ENCODE results near the gene BSN.

Gene BSN

DNA sequence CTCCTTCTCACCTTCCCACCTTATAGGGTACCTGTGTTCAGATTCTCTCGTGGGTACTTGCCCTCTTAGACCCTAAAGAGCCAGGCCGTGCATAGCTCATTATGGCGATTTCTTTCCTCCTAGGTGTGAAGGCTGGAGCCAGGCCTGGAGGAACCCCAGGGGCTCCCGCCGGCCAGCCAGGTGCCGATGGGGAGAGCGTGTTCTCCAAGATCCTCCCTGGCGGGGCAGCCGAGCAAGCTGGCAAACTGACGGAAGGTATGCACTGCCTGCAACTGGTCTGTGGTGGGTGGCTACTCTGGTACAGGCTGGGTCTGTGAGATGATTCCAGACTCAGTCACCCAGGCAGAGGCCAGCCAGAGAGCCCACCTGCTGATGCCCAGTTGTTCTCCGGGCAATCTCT is 110.0 kb downstream of the BSN start:
- H3K36me3 ChIP-seq (ENCODE audit: control insufficient read depth in 2 of 2, insufficient read depth in 2 of 2, low read length in 2 of 2): no peaks in the 10 kb centered on the region
- H3K9ac ChIP-seq (ENCODE audit: low read length in 2 of 2): no peak overlapping the region
- H3K4me3 ChIP-seq (ENCODE audit: low read length in 2 of 2): no peak overlapping the region
- H3K4me1 ChIP-seq (ENCODE audit: control insufficient read depth, insufficient read depth, low read length): no peaks in the 10 kb centered on the region
- no peak overlapping the region for H3K27ac ChIP-seq (ENCODE audit: low read length)
- peaks cover 13 to 20% of the 10 kb centered on the region in 2 donors for H3K27me3 ChIP-seq (ENCODE audit: control insufficient read depth in 1 of 2, insufficient read depth in 2 of 2, low read length in 2 of 2)
- no peaks in the 10 kb centered on the region for H3K9me3 ChIP-seq (ENCODE audit: control insufficient read depth in 2 of 2, low read length in 2 of 2)

DNA sequence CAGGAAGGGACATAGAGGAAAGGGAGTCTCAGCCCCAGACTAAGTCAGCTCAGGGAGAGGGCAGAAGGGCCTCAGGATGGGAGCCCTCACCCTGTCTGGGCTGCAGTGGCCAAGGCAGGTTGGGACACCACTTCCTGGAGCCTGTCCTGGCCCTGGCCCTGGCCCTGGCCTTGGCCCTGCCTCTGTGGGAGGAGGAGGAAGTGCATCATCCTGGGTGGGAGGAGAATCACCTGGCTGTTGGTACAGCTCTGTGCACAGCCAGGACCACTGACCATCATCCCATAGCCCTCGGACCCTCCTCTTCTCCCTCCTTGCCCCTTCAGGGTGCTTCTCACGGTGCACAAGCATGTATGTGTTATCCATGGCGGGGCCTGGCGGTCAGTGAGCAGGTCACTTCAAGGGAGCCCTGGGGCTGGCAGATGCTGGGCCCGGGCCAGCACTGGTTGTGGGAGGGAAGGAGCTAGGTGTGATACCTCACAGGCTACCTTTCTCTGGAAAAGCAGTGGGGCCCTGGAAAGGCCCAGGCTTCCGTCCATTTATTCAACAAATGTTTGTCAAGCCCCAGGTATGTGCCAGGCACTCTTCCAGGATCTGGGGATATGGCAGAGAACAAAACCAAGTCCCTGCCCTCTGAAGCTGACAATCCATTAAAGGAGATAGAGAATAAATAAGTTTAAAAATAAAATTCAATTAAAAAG is 111.7 kb downstream of the BSN start:
- no peak overlapping the region for H3K9ac ChIP-seq (ENCODE audit: low read length in 2 of 2)
- H3K4me1 ChIP-seq (ENCODE audit: control insufficient read depth, insufficient read depth, low read length): no peaks in the 10 kb centered on the region
- H3K36me3 ChIP-seq (ENCODE audit: control insufficient read depth in 2 of 2, insufficient read depth in 2 of 2, low read length in 2 of 2): no peaks in the 10 kb centered on the region
- no peaks in the 10 kb centered on the region for H3K9me3 ChIP-seq (ENCODE audit: control insufficient read depth in 2 of 2, low read length in 2 of 2)
- no peak overlapping the region for H3K4me3 ChIP-seq (ENCODE audit: low read length in 2 of 2)
- H3K27ac ChIP-seq (ENCODE audit: low read length): no peak overlapping the region
- H3K27me3 ChIP-seq (ENCODE audit: control insufficient read depth in 1 of 2, insufficient read depth in 2 of 2, low read length in 2 of 2): peaks cover 16 to 20% of the 10 kb centered on the region in 2 donors

DNA sequence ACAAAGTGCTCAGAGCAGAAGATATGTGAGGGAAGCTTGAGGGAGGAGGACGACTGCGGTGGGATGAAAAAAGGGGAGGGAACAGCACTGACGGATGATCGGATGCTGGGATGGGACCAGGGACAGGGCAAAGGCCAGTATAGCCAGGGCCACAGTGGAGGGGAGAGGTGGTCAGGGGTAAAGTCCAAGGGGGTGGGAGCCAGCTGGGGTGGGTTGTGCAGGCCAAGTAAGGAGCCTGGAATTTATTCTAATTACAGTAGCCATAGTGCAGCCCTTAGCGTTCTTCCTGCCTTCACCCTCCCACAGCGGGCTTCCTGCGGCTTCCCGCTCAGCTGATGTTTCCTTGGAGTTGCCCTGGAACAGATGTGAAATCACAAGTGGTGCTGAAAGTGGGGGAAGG is 112.3 kb downstream of the BSN start:
- Histone ChIP-seq H3K36me3 (ENCODE audit: control insufficient read depth in 2 of 2, insufficient read depth in 2 of 2, low read length in 2 of 2) (no peaks in the 10 kb centered on the region), H3K4me1 (ENCODE audit: control insufficient read depth, insufficient read depth, low read length) (no peaks in the 10 kb centered on the region), H3K27ac (ENCODE audit: low read length) (no peak overlapping the region), H3K9me3 (ENCODE audit: control insufficient read depth in 2 of 2, low read length in 2 of 2) (no peaks in the 10 kb centered on the region), H3K9ac (ENCODE audit: low read length in 2 of 2) (no peak overlapping the region), H3K4me3 (ENCODE audit: low read length in 2 of 2) (no peak overlapping the region), H3K27me3 (ENCODE audit: control insufficient read depth in 1 of 2, insufficient read depth in 2 of 2, low read length in 2 of 2) (peaks cover 16 to 20% of the 10 kb centered on the region in 2 donors)

DNA sequence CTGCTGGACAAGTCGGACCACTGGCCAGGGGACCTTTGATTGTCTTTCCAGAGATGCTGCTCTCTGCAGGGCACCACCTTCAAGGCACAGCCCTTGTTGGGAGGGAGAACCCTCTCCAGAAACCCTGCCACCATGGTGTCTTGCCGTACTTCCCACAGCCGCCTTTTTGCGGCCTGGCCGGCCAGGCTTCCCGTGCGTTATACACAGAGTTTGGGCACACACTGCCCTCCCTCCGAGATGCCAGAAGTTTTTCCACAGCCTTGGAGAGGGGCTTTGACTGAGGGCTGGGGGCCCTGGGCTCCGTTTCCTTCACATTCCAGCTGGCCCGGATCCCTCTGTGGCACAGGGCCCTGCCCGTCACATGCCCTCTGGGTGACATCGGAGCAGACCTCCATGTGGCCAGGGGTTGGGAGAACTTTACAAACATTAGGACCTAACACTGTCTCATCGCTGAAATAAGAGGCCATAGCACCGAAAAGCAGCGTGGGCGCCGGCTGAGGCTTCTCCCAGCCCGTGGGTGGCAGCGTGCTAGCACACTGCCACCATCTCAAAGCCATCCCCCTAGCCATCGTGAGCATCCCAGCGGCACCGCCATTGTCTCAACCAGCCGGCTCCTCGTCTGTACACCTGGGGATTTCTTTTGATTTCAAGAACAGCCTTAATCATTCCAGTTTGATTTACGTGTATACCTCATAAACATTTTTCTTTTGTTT is 113.6 kb downstream of the BSN start:
- Histone ChIP-seq H3K4me3 (ENCODE audit: low read length in 2 of 2) (no peak overlapping the region), H3K27me3 (ENCODE audit: control insufficient read depth in 1 of 2, insufficient read depth in 2 of 2, low read length in 2 of 2) (peaks cover 14 to 20% of the 10 kb centered on the region in 2 donors), H3K27ac (ENCODE audit: low read length) (no peak overlapping the region), H3K9ac (ENCODE audit: low read length in 2 of 2) (no peak overlapping the region), H3K4me1 (ENCODE audit: control insufficient read depth, insufficient read depth, low read length) (no peaks in the 10 kb centered on the region), H3K9me3 (ENCODE audit: control insufficient read depth in 2 of 2, low read length in 2 of 2) (no peaks in the 10 kb centered on the region), H3K36me3 (ENCODE audit: control insufficient read depth in 2 of 2, insufficient read depth in 2 of 2, low read length in 2 of 2) (no peaks in the 10 kb centered on the region)

DNA sequence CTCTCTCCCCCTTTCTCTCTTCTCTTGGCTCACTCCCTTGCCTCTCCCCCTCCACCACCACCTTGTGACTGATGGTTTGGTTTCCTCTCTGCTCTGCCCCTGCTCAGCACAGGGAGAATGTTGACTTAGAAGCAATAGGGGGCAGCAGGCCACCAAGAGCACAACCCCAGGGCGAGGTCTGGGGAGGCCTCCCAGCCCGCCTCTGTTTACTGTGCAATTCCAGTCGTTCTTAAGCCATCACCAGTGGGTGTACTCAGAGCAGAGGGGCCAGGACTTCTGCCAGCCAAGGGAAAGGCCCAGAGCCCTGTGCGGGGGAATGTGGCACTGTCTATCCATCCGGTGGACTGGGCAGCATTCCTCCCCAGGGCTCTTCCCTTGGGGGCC is 114.1 kb downstream of the BSN start:
- Histone ChIP-seq H3K4me3 (ENCODE audit: low read length in 2 of 2) (no peak overlapping the region), H3K9ac (ENCODE audit: low read length in 2 of 2) (no peak overlapping the region), H3K27me3 (ENCODE audit: control insufficient read depth in 1 of 2, insufficient read depth in 2 of 2, low read length in 2 of 2) (peaks cover 14 to 20% of the 10 kb centered on the region in 2 donors), H3K27ac (ENCODE audit: low read length) (no peak overlapping the region), H3K9me3 (ENCODE audit: control insufficient read depth in 2 of 2, low read length in 2 of 2) (no peaks in the 10 kb centered on the region), H3K36me3 (ENCODE audit: control insufficient read depth in 2 of 2, insufficient read depth in 2 of 2, low read length in 2 of 2) (no peaks in the 10 kb centered on the region), H3K4me1 (ENCODE audit: control insufficient read depth, insufficient read depth, low read length) (peaks cover 5% of the 10 kb centered on the region)

DNA sequence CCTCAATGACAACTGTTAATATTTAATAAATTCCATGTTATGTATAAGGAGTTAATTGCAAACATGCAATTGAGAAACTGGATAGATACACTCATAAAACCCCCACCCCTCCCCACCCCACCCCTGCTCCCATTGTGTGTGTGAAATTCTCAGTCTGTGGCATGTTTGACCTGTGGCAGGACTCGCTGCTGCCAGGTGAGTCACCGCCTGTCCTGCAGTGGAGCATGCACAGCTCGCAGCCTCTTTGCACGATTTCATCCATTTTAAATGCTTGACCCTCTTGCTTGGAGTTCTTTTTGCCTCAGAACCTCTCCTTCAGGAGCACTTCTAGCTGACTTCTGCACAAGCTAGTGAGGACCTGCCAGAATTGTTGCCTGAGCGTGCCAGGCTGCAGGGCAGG is 114.6 kb downstream of the BSN start:
- Histone ChIP-seq H3K4me3 (ENCODE audit: low read length in 2 of 2) (no peak overlapping the region), H3K9me3 (ENCODE audit: control insufficient read depth in 2 of 2, low read length in 2 of 2) (no peaks in the 10 kb centered on the region), H3K9ac (ENCODE audit: low read length in 2 of 2) (no peak overlapping the region), H3K27ac (ENCODE audit: low read length) (no peak overlapping the region), H3K4me1 (ENCODE audit: control insufficient read depth, insufficient read depth, low read length) (peaks cover 8% of the 10 kb centered on the region), H3K27me3 (ENCODE audit: control insufficient read depth in 1 of 2, insufficient read depth in 2 of 2, low read length in 2 of 2) (peaks cover 14 to 20% of the 10 kb centered on the region in 2 donors), H3K36me3 (ENCODE audit: control insufficient read depth in 2 of 2, insufficient read depth in 2 of 2, low read length in 2 of 2) (no peaks in the 10 kb centered on the region)

DNA sequence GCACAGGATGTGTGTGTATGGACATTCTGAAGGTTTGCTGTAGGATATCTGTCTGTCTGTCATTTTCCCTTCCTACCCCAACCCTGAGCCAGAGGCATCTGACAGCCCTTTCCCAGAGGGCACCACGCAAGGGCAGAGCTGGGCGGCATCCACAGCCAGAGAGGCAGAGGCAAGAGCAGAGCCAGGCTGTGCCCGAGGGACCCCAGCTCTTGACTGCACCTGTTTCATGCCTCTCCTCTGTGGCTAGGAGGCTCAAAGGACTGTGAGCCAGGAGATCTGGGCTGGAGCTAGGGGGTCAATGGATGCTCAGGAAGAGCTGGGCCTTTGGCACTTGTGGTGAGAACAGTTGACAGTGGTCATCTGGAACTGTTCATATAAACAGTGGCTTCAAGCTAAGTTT is 115.1 kb downstream of the BSN start:
- Histone ChIP-seq H3K4me3 (ENCODE audit: low read length in 2 of 2) (no peak overlapping the region), H3K9me3 (ENCODE audit: control insufficient read depth in 2 of 2, low read length in 2 of 2) (no peaks in the 10 kb centered on the region), H3K9ac (ENCODE audit: low read length in 2 of 2) (no peak overlapping the region), H3K4me1 (ENCODE audit: control insufficient read depth, insufficient read depth, low read length) (peaks cover 8% of the 10 kb centered on the region), H3K27me3 (ENCODE audit: control insufficient read depth in 1 of 2, insufficient read depth in 2 of 2, low read length in 2 of 2) (peaks cover 14 to 16% of the 10 kb centered on the region in 2 donors), H3K36me3 (ENCODE audit: control insufficient read depth in 2 of 2, insufficient read depth in 2 of 2, low read length in 2 of 2) (no peaks in the 10 kb centered on the region), H3K27ac (ENCODE audit: low read length) (no peak overlapping the region)

DNA sequence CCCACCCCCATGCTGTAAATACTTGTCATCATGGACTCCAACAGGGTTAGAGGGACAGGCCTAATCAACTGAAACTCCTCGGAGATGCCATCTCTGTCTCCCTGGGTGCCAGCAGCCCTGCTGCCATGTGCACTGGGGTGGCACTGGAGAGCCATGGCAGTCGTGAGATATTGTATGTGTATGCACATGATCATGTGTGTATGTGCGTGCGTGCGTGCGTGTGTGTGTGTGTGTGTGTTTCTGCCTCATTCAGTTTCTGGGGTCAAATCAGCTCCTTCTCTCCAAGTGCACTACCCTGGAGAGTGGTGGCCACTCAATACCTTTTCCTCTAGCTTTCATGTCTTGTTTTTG is 116.6 kb downstream of the BSN start:
- no peaks in the 10 kb centered on the region for H3K9me3 ChIP-seq (ENCODE audit: control insufficient read depth in 2 of 2, low read length in 2 of 2)
- H3K36me3 ChIP-seq (ENCODE audit: control insufficient read depth in 2 of 2, insufficient read depth in 2 of 2, low read length in 2 of 2): peaks cover 0 to 1% of the 10 kb centered on the region in 2 donors
- H3K27ac ChIP-seq (ENCODE audit: low read length): no peak overlapping the region
- peaks cover 19% of the 10 kb centered on the region for H3K4me1 ChIP-seq (ENCODE audit: control insufficient read depth, insufficient read depth, low read length)
- H3K9ac ChIP-seq (ENCODE audit: low read length in 2 of 2): no peak overlapping the region
- no peak overlapping the region for H3K4me3 ChIP-seq (ENCODE audit: low read length in 2 of 2)
- peaks cover 6 to 10% of the 10 kb centered on the region in 2 donors for H3K27me3 ChIP-seq (ENCODE audit: control insufficient read depth in 1 of 2, insufficient read depth in 2 of 2, low read length in 2 of 2)

DNA sequence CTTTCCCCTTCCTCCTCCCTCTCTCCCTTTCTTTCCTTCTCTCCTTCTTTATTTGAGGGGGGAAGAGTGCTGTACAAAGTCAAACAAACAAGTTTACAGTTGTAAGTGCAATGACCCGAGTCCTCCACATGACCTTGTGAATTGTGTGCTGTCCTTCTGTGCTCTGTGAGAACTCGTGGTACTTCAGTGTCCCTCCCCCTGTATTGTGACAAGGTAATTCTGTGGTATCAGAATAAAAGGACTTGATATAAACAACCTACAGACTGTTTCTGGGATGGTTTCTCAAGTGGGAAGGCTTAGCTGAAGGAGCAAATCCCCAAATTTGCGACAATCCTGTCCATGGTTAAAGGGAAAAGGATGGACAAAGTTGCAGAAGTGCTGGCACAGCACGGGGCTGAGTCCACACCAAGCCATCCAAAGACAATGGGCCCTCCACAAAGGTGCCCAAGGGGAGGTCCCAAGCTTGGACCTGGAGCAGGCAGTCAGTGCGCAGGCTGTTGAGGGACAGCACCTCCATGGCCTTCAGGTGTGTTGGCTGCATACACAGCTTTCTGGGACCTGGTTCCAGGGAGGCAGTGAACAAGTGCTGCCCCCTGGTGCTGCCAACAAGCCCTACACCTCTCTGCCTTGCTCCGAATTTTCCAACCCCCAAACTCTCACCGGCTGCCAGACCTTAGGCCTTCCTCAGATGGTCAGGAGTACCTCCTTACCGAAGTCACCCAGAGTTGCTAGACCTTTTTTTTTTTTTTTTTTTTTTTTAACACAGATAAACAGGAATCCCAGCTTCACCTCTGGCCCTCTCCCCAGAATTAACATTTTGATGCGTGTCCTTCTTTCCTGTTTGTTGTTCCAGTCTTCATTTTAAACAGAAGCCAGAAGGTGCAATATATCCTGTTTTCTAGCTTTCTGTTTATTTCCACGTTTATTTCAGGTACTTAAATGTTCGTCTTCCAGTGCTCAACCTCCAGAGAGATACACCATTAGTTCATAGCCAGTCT is 117.3 kb downstream of the BSN start:
- Histone ChIP-seq H3K9me3 (ENCODE audit: control insufficient read depth in 2 of 2, low read length in 2 of 2) (no peaks in the 10 kb centered on the region), H3K27ac (ENCODE audit: low read length) (no peak overlapping the region)

DNA sequence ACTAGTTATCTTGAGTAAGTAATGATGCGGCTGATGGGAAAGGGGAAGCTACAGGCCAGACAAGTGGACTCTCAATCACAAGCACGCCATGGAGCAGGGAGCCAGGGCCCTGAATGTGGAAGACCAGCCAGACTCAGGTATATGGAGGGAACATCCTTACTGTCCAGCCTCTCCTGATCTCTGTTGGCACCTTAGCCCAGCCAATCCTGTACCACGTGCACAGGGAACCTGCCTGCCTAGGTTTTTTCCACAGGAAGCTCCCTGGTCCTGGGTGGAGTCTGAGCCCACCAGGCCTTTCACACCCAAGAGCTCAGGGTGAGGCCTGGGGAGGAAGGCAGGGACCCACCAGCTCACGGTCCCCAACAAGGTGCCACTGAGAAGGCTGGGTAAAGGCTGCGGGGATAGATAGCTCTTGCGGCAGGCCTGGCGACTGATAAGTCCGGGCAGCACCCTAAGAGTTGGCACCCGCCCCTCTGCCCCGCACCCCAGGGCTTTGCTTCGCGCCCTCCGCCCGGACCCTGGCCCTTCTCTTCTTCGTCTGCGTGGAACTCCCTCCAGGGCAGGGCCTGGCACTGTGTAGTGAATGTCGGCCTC is 118.9 kb downstream of the BSN start:
- H3K4me1 ChIP-seq (ENCODE audit: control insufficient read depth, insufficient read depth, low read length): peaks cover 19% of the 10 kb centered on the region
- H3K27ac ChIP-seq (ENCODE audit: low read length): peak overlapping the region; percentile 79
- H3K4me3 ChIP-seq (ENCODE audit: low read length in 2 of 2): peak overlapping the region; percentile 79 to 88
- peak overlapping the region; percentile 51 to 75 for H3K9ac ChIP-seq (ENCODE audit: low read length in 2 of 2)
- peaks cover 21 to 23% of the 10 kb centered on the region in 2 donors for H3K36me3 ChIP-seq (ENCODE audit: control insufficient read depth in 2 of 2, insufficient read depth in 2 of 2, low read length in 2 of 2)
- peaks cover under 1 to 7% of the 10 kb centered on the region in 2 donors for H3K27me3 ChIP-seq (ENCODE audit: control insufficient read depth in 1 of 2, insufficient read depth in 2 of 2, low read length in 2 of 2)
- H3K9me3 ChIP-seq (ENCODE audit: control insufficient read depth in 2 of 2, low read length in 2 of 2): no peaks in the 10 kb centered on the region

More for the DNA sequence above, 117.3 kb downstream of the BSN start:
- Histone ChIP-seq H3K9ac (ENCODE audit: low read length in 2 of 2) (no peak overlapping the region), H3K27me3 (ENCODE audit: control insufficient read depth in 1 of 2, insufficient read depth in 2 of 2, low read length in 2 of 2) (peaks cover 6 to 10% of the 10 kb centered on the region in 2 donors), H3K4me3 (ENCODE audit: low read length in 2 of 2) (no peak overlapping the region), H3K36me3 (ENCODE audit: control insufficient read depth in 2 of 2, insufficient read depth in 2 of 2, low read length in 2 of 2) (peaks cover 7 to 8% of the 10 kb centered on the region in 2 donors), H3K4me1 (ENCODE audit: control insufficient read depth, insufficient read depth, low read length) (peaks cover 19% of the 10 kb centered on the region)
